Gastroesophageal sphincter (tissue), 4 donors: ENCODE measurements around the gene GTF3C1. TPM values are rescaled to one million over a fixed set of nuclear protein-coding genes. Genes with fewer than 3 reads are reported as not detected.
A peak's percentile ranks its signal among the peaks of the same experiment; 100 is the strongest.

Experiments
- ATAC-seq: fragments of 150-250 bp; one replicate; pipeline ENCODE4 v1.9.1; 2016; ENCODE audit warnings: mild to moderate bottlenecking, moderate library complexity
- H3K27ac ChIP-seq, 4 donors: fragments of 200-600 bp; sonication (generic) in 3 of 4; 1 replicate in 3 of 4; 2 replicates in 1 of 4; pipeline ENCODE4 v1.5.1; 2016 to 2019
- H3K27me3 ChIP-seq: fragments of 200-600 bp; sonication (generic); one replicate; pipeline ENCODE4 v1.5.1; 2019
- H3K36me3 ChIP-seq, 2 donors: fragments of 200-600 bp; sonication (generic); one replicate each; pipeline ENCODE4 v1.5.1; 2019; ENCODE audit warnings: control low read depth in 1 of 2
- H3K4me1 ChIP-seq, 3 donors: fragments of 200-600 bp; sonication (generic); 1 replicate in 2 of 3; 2 replicates in 1 of 3; pipeline ENCODE4 v1.5.1; 2016 to 2019; ENCODE audit warnings: control low read depth in 2 of 3
- H3K4me3 ChIP-seq, 2 donors: fragments of 200-600 bp; sonication (generic); one replicate each; pipeline ENCODE4 v1.5.1; 2019; ENCODE audit warnings: mild to moderate bottlenecking in 1 of 2, moderate library complexity in 1 of 2
- H3K9me3 ChIP-seq, 3 donors: fragments of 200-600 bp; sonication (generic); one replicate each; pipeline ENCODE4 v1.5.1; 2017 to 2019; ENCODE audit warnings: control low read depth in 2 of 3
- EP300 ChIP-seq: sonication (generic); formaldehyde crosslinking; IDR thresholded peaks from one replicate; pipeline ENCODE4 v1.6.1; 2017; ENCODE audit warnings: antibody characterized with exemption, mild to moderate bottlenecking
- POLR2A ChIP-seq, 2 donors: fragments of 450-650 bp; IDR thresholded peaks; one replicate each; pipeline ENCODE4 v1.6.1; 2017; ENCODE audit warnings: antibody characterized with exemption in 2 of 2, mild to moderate bottlenecking in 2 of 2, moderate library complexity in 1 of 2
- POLR2AphosphoS5 ChIP-seq: sonication (generic); formaldehyde crosslinking; IDR thresholded peaks from one replicate; pipeline ENCODE4 v1.6.1; 2017; ENCODE audit warnings: antibody characterized with exemption
- WGBS, 2 donors: methylation state at CpG; one replicate each; pipeline ENCODE4 v1.1.5; 2018; ENCODE audit warnings: low coverage in 1 of 2; 5-methylcytosine and 5-hydroxymethylcytosine counted together
- total RNA-seq, 4 donors: library from RNA; depleted of rRNA; stranded (reverse); fragments of >200 nt; gene quantifications; one replicate each; pipeline ENCODE4 v1.1.0, GENCODE V29; 2016
- TF ChIP-seq, protein P1 (sequence below), 4 experiments: fragments of 200-600 bp in 2 of 4; fragments of 450-650 bp in 2 of 4; sonication (generic) in 1 of 4; IDR thresholded peaks; one replicate each; pipeline ENCODE4 v1.5.1; 2017 to 2019; ENCODE audit warnings: antibody characterized with exemption in 4 of 4, mild to moderate bottlenecking in 2 of 4, moderate library complexity in 2 of 4

The GTF3C1 gene
- 10 to 100 TPM; 37.0 to 57.8 (median 49.1) TPM for total RNA-seq

GRCh38 chr16:27549746-27550581 is at the start of gene GTF3C1, which contains the start of gene KATNIP:
Gene GTF3C1 (minus strand): TSS chr16:27549913. CDS start chr16:27549890, 23 bp downstream.
Gene KATNIP (plus strand): TSS chr16:27550144. CDS start chr16:27550171, 27 bp downstream.
- ATAC-seq: peak; percentile 100
- H3K9me3 ChIP-seq: no peaks in the 10 kb centered on the region

GRCh38 chr16:27598931-27599565 is 49.3 kb upstream of the GTF3C1 start:
- TF ChIP-seq, protein P1, sequence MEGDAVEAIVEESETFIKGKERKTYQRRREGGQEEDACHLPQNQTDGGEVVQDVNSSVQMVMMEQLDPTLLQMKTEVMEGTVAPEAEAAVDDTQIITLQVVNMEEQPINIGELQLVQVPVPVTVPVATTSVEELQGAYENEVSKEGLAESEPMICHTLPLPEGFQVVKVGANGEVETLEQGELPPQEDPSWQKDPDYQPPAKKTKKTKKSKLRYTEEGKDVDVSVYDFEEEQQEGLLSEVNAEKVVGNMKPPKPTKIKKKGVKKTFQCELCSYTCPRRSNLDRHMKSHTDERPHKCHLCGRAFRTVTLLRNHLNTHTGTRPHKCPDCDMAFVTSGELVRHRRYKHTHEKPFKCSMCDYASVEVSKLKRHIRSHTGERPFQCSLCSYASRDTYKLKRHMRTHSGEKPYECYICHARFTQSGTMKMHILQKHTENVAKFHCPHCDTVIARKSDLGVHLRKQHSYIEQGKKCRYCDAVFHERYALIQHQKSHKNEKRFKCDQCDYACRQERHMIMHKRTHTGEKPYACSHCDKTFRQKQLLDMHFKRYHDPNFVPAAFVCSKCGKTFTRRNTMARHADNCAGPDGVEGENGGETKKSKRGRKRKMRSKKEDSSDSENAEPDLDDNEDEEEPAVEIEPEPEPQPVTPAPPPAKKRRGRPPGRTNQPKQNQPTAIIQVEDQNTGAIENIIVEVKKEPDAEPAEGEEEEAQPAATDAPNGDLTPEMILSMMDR (IDR thresholded peaks at IDR 0.05): no peak
- TF ChIP-seq POLR2AphosphoS5 (no peak), POLR2A (IDR thresholded peaks at IDR 0.05) (no peak), EP300 (no peak)
- no peaks in the 10 kb centered on the region for H3K9me3 ChIP-seq
- ATAC-seq: no peak
- H3K4me3 ChIP-seq: no peak overlapping the region
- no peaks in the 10 kb centered on the region for H3K4me1 ChIP-seq
- H3K36me3 ChIP-seq: peaks cover 0 to 14% of the 10 kb centered on the region in 2 donors
- no peak overlapping the region for H3K27ac ChIP-seq
- H3K27me3 ChIP-seq: no peaks in the 10 kb centered on the region
- WGBS, 2 donors: 95 to 100% methylated on average over 1 to 2 of the region's 10 CpGs

More at GRCh38 chr16:27549746-27550581, at the start of gene GTF3C1, which contains the start of gene KATNIP:
- Histone ChIP-seq H3K27ac (peak within 1 kb of the TSS; percentile 54 to 90 (median 89)), H3K36me3 (peaks cover 0 to 10% of the 10 kb centered on the region in 2 donors), H3K4me1 (peaks cover 0 to 44% (median 15%) of the 10 kb centered on the region in 3 donors), H3K27me3 (no peaks in the 10 kb centered on the region), H3K4me3 (peak within 1 kb of the TSS; percentile 72 to 96)
- TF ChIP-seq POLR2A (IDR thresholded peaks at IDR 0.05) (peak; percentile 49 to 67), EP300 (no peak), POLR2AphosphoS5 (peak; percentile 79)
- TF ChIP-seq, protein P1 (IDR thresholded peaks at IDR 0.05): no peak
- WGBS, 2 donors: 0% methylated on average over 6 to 7 of the region's 59 CpGs

DNA sequence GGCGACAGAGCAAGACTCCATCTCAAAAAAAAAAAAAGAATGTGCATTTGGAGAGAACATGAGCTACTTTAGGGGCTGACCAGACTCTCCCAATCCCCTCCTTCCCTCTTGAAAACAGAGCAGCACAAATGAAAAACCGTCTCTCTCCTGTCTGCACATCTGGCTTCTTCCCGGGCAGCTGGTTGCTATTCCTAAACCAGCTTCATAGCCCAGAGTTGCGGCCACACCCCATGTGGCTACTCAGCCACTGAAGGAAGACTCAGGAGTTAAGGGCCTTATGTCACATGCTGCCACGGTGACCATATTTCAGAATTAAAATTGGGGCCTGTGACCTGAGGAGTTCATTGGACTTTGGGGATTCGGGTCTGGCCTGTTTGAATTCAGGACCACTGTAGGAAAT is 48.5 kb upstream of the GTF3C1 start:
- H3K27ac ChIP-seq: no peak overlapping the region
- WGBS, 2 donors: 82% methylated on average over 3 of the region's 6 CpGs; no CpG with 5 or more reads in 1 of the 2 donors
- no peaks in the 10 kb centered on the region for H3K27me3 ChIP-seq
- ATAC-seq: no peak
- peaks cover 0 to 16% of the 10 kb centered on the region in 2 donors for H3K36me3 ChIP-seq
- no peaks in the 10 kb centered on the region for H3K4me1 ChIP-seq
- H3K4me3 ChIP-seq: no peak overlapping the region
- TF ChIP-seq EP300 (no peak), POLR2A (IDR thresholded peaks at IDR 0.05) (no peak)
- TF ChIP-seq, protein P1 (IDR thresholded peaks at IDR 0.05): no peak
- no peaks in the 10 kb centered on the region for H3K9me3 ChIP-seq

DNA sequence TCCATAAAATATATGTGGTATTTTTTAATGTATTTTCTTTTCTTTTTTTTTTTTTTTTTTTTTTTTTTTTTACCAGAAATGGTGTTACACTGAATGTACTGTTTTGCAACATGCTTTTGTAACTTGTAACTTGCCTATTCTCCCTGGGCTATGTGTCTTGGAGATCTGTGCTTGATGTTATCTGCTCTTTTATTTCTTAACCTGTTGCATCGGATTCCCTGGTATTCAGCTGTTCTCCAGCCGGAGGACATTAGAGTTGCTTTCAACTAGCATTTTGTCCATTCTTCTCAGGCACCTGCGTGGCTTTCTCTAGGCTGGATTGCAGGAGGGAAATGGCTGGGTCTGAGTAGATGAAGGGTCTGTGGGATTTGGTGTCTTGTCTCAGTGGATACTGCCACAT is 47.6 kb upstream of the GTF3C1 start:
- no peak overlapping the region for H3K4me3 ChIP-seq
- no peak for TF ChIP-seq EP300
- TF ChIP-seq, protein P1 (IDR thresholded peaks at IDR 0.05): no peak
- no peak for TF ChIP-seq POLR2A (IDR thresholded peaks at IDR 0.05)
- no peak for TF ChIP-seq POLR2AphosphoS5
- 88 to 100% methylated on average over 2 to 3 of the region's 3 CpGs for whole genome bisulfite sequencing, 2 donors
- no peaks in the 10 kb centered on the region for H3K4me1 ChIP-seq
- peaks cover 0 to 18% of the 10 kb centered on the region in 2 donors for H3K36me3 ChIP-seq
- H3K9me3 ChIP-seq: no peaks in the 10 kb centered on the region
- no peaks in the 10 kb centered on the region for H3K27me3 ChIP-seq
- no peak for ATAC-seq
- no peak overlapping the region for H3K27ac ChIP-seq
